Ovary (tissue), 9 donors: Measurements from ENCODE around the gene SEC11A. TPM values are rescaled to one million over a fixed set of nuclear protein-coding genes. Genes with fewer than 3 reads are reported as not detected.

ENCODE experiments used
- DNase-seq, 5 donors: peaks; one replicate each; pipeline ENCODE4 v3.0.0-alpha.2; 2019 to 2020
- H3K27ac ChIP-seq, 2 donors: fragments of 200-600 bp; one replicate each; pipeline versions ENCODE4 v1.5.1 to v1.8.0; 2019 to 2022
- H3K27me3 ChIP-seq: fragments of 200-600 bp; one replicate; pipeline ENCODE4 v1.8.0; 2022
- H3K36me3 ChIP-seq: fragments of 200-600 bp; sonication (generic); one replicate; pipeline ENCODE4 v1.5.1; 2019
- H3K4me1 ChIP-seq: one replicate; pipeline ENCODE4 v1.8.1; 2013; ENCODE audit warnings: mild to moderate bottlenecking, moderate library complexity; ENCODE audit not compliant: insufficient read depth
- H3K4me3 ChIP-seq: fragments of 200-600 bp; sonication (generic); one replicate; pipeline ENCODE4 v1.5.1; 2017
- H3K9me3 ChIP-seq, 2 donors: fragments of 200-600 bp in 1 of 2; sonication (generic) in 1 of 2; one replicate each; pipeline versions ENCODE4 v1.5.1 to v1.8.1; 2013 to 2019; ENCODE audit warnings: mild to moderate bottlenecking in 1 of 2, moderate library complexity in 1 of 2
- EP300 ChIP-seq: sonication (generic); formaldehyde crosslinking; IDR thresholded peaks from one replicate; pipeline ENCODE4 v1.6.1; 2017; ENCODE audit warnings: antibody characterized with exemption
- POLR2A ChIP-seq: fragments of 450-650 bp; IDR thresholded peaks from one replicate; pipeline ENCODE4 v1.6.1; 2017; ENCODE audit warnings: antibody characterized with exemption, mild to moderate bottlenecking, moderate library complexity
- WGBS, 3 donors: extraction: QIAGEN DNeasy Blood & Tissue Kit in 1 of 3; methylation state at CpG; one replicate each; pipeline versions ENCODE4 v1.1.5 to v1.1.7; 2013 to 2017; 5-methylcytosine and 5-hydroxymethylcytosine counted together
- intact Hi-C, 4 donors: fragments of 100-400 bp; cut with DNase I; formaldehyde crosslinking; loops; one replicate each; pipeline versions ENCODE4 v1.11.0 to v1.15.1; 2022 to 2023
- polyA plus RNA-seq, 2 donors: library from polyadenylated mRNA; stranded (reverse); fragments of 200-250 nt in 1 of 2; fragments of 350-450 nt in 1 of 2; fragmentation: Illumina TruSeq in 1 of 2; extraction: RNeasy Lipid Tissue Mini Kit (QIAGEN cat#74804) in 1 of 2; gene quantifications; one replicate each; pipeline ENCODE4 v1.2.3, GENCODE V29; 2013 to 2014
- total RNA-seq, 7 donors: library from RNA; depleted of rRNA in 2 of 7; stranded (reverse); fragments of >200 nt in 2 of 7; fragmentation: NEBNext Ultra II Directional in 3 of 7; extraction: Animal tissue kit (Norgen Biotek cat#: 25700) in 3 of 7; gene quantifications; one replicate each; pipeline versions ENCODE4 v1.1.0 to v1.2.4, GENCODE V29; 2016 to 2023
- TF ChIP-seq, protein P1 (sequence below), 3 donors: fragments of 450-650 bp in 2 of 3; fragments of 200-600 bp in 1 of 3; IDR thresholded peaks; one replicate each; pipeline versions ENCODE4 v1.5.1 to v1.8.0; 2016 to 2022; ENCODE audit warnings: antibody characterized with exemption in 3 of 3, mild to moderate bottlenecking in 1 of 3
- donor health status: DM: no; HTN: no; CAD: no; lungs with moderate emphysema.
- donor health status: DM: no; HTN: no; CAD: no.
- donor health status: Bipolar disorder and iron deficiency.
- donor health status: DM: yes; HTN: yes; CAD: no.
- donor health status: DM: no; HTN: no; CAD: no.
- donor health status: DM: yes; HTN: yes; CAD: no.

SEC11A gene
- total and polyA plus RNA-seq, 9 donors: 118 to 237 (median 175) TPM

DNA sequence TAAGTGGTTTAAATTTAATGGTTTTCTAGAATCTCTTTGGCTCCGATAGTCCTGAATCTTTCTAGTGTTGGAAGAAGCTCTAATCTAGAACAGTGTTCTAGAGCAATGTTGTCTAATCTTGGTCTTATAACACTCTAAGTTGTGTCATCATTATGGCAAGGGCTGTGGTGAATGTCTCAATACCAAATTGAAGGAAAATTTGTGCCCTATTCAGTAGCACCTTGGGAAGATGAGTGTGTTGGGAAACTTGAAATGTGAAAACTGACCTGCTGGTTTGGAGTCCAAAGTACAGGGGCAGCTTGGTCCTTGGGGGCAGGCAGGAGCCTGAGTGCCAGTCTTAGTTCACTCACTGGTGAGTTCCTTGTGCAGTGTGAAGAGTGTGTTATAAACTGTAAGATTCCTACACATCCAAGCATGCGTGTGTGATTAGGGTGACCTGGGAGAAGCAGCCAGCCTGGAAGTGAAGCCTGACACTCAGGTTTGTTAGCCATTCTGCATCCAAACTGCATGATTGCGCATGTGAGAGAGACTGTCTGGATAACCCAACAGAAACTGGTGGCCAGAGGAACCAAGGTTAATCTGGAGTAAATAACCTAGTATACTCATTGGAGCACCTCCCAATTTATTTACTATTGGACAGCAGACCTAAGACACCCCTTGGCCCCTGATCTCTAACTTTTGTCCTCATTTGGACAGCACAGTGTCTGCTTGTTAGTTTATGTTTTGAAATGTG lies 47.1 kb upstream of the SEC11A start:
- Histone ChIP-seq H3K4me3 (no peak overlapping the region), H3K4me1 (peaks cover 27% of the 10 kb centered on the region), H3K27ac (no peak overlapping the region), H3K9me3 (no peaks in the 10 kb centered on the region), H3K36me3 (no peaks in the 10 kb centered on the region), H3K27me3 (no peaks in the 10 kb centered on the region)
- DNase-seq: no peak
- intact Hi-C loops: no loop called here
- TF ChIP-seq EP300 (no peak), POLR2A (no peak)
- TF ChIP-seq, protein P1, sequence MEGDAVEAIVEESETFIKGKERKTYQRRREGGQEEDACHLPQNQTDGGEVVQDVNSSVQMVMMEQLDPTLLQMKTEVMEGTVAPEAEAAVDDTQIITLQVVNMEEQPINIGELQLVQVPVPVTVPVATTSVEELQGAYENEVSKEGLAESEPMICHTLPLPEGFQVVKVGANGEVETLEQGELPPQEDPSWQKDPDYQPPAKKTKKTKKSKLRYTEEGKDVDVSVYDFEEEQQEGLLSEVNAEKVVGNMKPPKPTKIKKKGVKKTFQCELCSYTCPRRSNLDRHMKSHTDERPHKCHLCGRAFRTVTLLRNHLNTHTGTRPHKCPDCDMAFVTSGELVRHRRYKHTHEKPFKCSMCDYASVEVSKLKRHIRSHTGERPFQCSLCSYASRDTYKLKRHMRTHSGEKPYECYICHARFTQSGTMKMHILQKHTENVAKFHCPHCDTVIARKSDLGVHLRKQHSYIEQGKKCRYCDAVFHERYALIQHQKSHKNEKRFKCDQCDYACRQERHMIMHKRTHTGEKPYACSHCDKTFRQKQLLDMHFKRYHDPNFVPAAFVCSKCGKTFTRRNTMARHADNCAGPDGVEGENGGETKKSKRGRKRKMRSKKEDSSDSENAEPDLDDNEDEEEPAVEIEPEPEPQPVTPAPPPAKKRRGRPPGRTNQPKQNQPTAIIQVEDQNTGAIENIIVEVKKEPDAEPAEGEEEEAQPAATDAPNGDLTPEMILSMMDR (IDR thresholded peaks at IDR 0.05): no peak
- WGBS, 3 donors: 72 to 87% (median 81%) methylated on average over 3 of the region's 3 CpGs

GRCh38 chr15:84761607-84762131 lies 45.7 kb upstream of the SEC11A start:
- peaks cover 27% of the 10 kb centered on the region for H3K4me1 ChIP-seq
- H3K36me3 ChIP-seq: no peaks in the 10 kb centered on the region
- TF ChIP-seq POLR2A: no peak
- TF ChIP-seq EP300: no peak
- TF ChIP-seq, protein P1 (IDR thresholded peaks at IDR 0.05): no peak
- H3K9me3 ChIP-seq: no peaks in the 10 kb centered on the region
- DNase-seq: no peak
- 34 to 41% (median 38%) methylated on average over 4 of the region's 4 CpGs for WGBS, 3 donors
- no peak overlapping the region for H3K27ac ChIP-seq
- H3K27me3 ChIP-seq: no peaks in the 10 kb centered on the region
- H3K4me3 ChIP-seq: no peak overlapping the region
- intact Hi-C loops: no loop called here

GRCh38 chr15:84760219-84760618 lies 44.3 kb upstream of the SEC11A start:
- H3K9me3 ChIP-seq: no peaks in the 10 kb centered on the region

GRCh38 chr15:84759018-84759417 lies 43.1 kb upstream of the SEC11A start:
- TF ChIP-seq POLR2A (no peak), EP300 (no peak)
- TF ChIP-seq, protein P1 (IDR thresholded peaks at IDR 0.05): no peak

More at GRCh38 chr15:84760219-84760618, 44.3 kb upstream of the SEC11A start:
- peaks cover 30% of the 10 kb centered on the region for H3K4me1 ChIP-seq
- intact Hi-C loops: no loop called here
- TF ChIP-seq, protein P1 (IDR thresholded peaks at IDR 0.05): no peak
- H3K27me3 ChIP-seq: no peaks in the 10 kb centered on the region
- no peak for DNase-seq
- WGBS, 3 donors: 97% methylated on average over 1 of the region's 1 CpG
- no peak overlapping the region for H3K4me3 ChIP-seq
- H3K36me3 ChIP-seq: no peaks in the 10 kb centered on the region
- no peak overlapping the region for H3K27ac ChIP-seq

More at GRCh38 chr15:84759018-84759417, 43.1 kb upstream of the SEC11A start:
- Histone ChIP-seq H3K27ac (no peak overlapping the region), H3K4me1 (peaks cover 30% of the 10 kb centered on the region), H3K27me3 (no peaks in the 10 kb centered on the region), H3K9me3 (no peaks in the 10 kb centered on the region), H3K4me3 (no peak overlapping the region), H3K36me3 (no peaks in the 10 kb centered on the region)
- WGBS, 3 donors: 96 to 100% (median 97%) methylated on average over 1 of the region's 1 CpG
- no peak for DNase-seq
- intact Hi-C loops: loop anchor here in 2 of 4 donors (10.0 kb wide), 2 partner anchors 56 to 166 kb away; partner anchors contain the start of gene ALPK3 (in 1 of the 2)
